ENCODE data around the gene IFNG-AS1. TPM values are rescaled to one million over a fixed set of nuclear protein-coding genes. Genes with fewer than 3 reads are reported as not detected.

The IFNG-AS1 gene
- polyA plus RNA-seq, 2 of the 4 experiments (the other 2 are of a cell fraction), result not detected

DNA sequence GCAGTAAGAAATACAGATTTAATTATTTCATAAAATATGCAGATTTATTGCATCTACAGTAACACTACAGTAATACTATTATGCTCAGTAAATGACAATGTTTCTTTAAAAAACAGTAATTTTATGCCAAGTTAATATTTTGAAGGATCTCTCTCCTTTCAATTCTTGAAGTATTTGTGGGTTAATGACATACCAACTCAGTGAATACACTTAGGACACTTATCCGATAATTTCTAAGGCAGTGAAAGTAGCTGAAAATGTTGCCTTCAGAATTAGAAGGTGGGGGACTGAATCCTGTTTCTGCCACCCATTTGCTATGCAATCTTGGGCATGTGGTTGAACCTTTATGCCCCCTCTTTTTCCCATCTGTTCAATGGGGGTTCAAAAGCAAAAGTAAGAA lies 24.8 kb upstream of the IFNG-AS1 start:
- no peak overlapping the region for H3K27ac ChIP-seq
- no peak for FAIRE-seq
- H3K4me3 ChIP-seq, result no peak overlapping the region
- no peaks in the 10 kb centered on the region for H3K4me1 ChIP-seq
- H3K9me3 ChIP-seq, result no peaks in the 10 kb centered on the region
- ChIA-PET CTCF (interaction anchor here (1.7 kb wide), 1 partner anchor 22 kb away, joined by 4 read pairs; no protein-coding TSS in a partner anchor), POLR2A (no interaction called here)
- no peak for TF ChIP-seq RNF2 (IDR thresholded peaks at IDR 0.05; ENCODE audit: borderline replicate concordance, low read depth)
- no peak for TF ChIP-seq KDM1A (IDR thresholded peaks at IDR 0.05; ENCODE audit: low read depth)
- TF ChIP-seq CEBPB (IDR thresholded peaks at IDR 0.05), result no peak
- TF ChIP-seq HOXA7 (CRISPR knock-in tag; IDR thresholded peaks at IDR 0.05), result no peak
- no peak for TF ChIP-seq NR3C1 (IDR thresholded peaks at IDR 0.05)
- H3K4me2 ChIP-seq, result no peak overlapping the region
- WGBS (ENCODE audit: missing lambda C conversion rate), result 78% methylated on average over 1 of the region's 1 CpG
- no peak for DNase-seq (ENCODE audit: low read depth in 1 of 2, low spot score in 1 of 2)
- no peak for ATAC-seq

DNA sequence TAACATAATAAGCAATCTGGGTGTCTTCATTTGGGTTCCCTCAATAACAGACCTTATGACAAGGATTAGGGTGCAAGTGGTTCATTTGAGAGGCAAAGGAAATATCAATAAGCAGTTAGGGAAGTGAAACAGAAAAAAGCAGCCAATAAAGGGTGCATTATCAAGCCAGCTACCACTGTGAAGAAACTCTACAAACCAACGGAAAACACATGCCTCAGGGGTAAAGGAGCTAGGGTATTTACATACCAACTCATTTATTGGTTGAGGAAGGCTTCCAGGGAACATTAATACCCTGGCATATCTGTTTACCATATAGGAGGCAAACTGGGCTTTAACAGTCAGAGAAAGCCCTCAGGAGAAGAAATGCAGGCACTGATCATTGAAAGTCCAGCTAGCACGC lies 22.7 kb upstream of the IFNG-AS1 start:
- Histone ChIP-seq H3K9me3 (no peaks in the 10 kb centered on the region), H3K4me2 (no peak overlapping the region), H3K27ac (no peak overlapping the region), H3K4me3 (no peak overlapping the region), H3K4me1 (no peaks in the 10 kb centered on the region)
- ChIA-PET POLR2A (no interaction called here), CTCF (interaction anchor here (0.6 to 1.5 kb wide), 4 partner anchors 9 to 195 kb away, joined by 3 to 4 read pairs (median 3); no protein-coding TSS in a partner anchor)
- ATAC-seq (no peak), FAIRE-seq (no peak), DNase-seq (ENCODE audit: low read depth in 1 of 2, low spot score in 1 of 2) (no peak)
- 5% methylated on average over 2 of the region's 2 CpGs for WGBS (ENCODE audit: missing lambda C conversion rate)
- no peak for TF ChIP-seq NPAS2 (CRISPR knock-in tag; IDR thresholded peaks at IDR 0.05; ENCODE audit: borderline replicate concordance)
- TF ChIP-seq JUNB (IDR thresholded peaks at IDR 0.05), result no peak
- no peak for TF ChIP-seq HOXB5 (CRISPR knock-in tag; IDR thresholded peaks at IDR 0.05)
- no peak for TF ChIP-seq CHD2 (IDR thresholded peaks at IDR 0.05; ENCODE audit: low read length, partially characterized antibody)
- TF ChIP-seq RNF2 (IDR thresholded peaks at IDR 0.05; ENCODE audit: borderline replicate concordance, low read depth), result no peak
- TF ChIP-seq CBX2 (IDR thresholded peaks at IDR 0.05; ENCODE audit: borderline replicate concordance, low read depth), result no peak
- no peak for TF ChIP-seq FOSL2 (IDR thresholded peaks at IDR 0.05)
- TF ChIP-seq FOSL2 (CRISPR knock-in tag; IDR thresholded peaks at IDR 0.05), result no peak
- TF ChIP-seq PHF8 (IDR thresholded peaks at IDR 0.05; ENCODE audit: borderline replicate concordance, low read depth), result no peak

DNA sequence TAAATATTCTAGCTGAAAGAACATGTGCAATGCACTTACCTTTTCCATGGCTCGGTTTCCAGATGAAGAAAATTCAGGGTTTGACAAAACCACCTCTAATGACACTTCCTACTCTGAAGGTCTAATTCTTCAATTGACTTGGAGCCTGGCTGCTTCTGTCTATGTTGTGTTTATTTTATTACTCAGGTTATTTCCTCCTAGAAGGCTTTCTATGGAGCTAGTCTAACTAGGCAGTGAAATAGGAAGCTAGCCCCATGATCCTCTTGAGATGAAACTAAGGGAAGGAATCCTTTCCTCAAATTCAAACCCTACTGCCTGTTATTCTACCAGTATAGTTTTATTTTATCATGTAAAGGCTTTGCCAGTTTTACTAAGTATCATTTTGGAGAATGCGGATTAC lies 20.9 kb upstream of the IFNG-AS1 start:
- no peaks in the 10 kb centered on the region for H3K4me1 ChIP-seq
- no peaks in the 10 kb centered on the region for H3K9me3 ChIP-seq
- DNase-seq (ENCODE audit: low read depth in 1 of 2, low spot score in 1 of 2) (no peak), ATAC-seq (no peak), FAIRE-seq (no peak)
- TF ChIP-seq, protein P1, sequence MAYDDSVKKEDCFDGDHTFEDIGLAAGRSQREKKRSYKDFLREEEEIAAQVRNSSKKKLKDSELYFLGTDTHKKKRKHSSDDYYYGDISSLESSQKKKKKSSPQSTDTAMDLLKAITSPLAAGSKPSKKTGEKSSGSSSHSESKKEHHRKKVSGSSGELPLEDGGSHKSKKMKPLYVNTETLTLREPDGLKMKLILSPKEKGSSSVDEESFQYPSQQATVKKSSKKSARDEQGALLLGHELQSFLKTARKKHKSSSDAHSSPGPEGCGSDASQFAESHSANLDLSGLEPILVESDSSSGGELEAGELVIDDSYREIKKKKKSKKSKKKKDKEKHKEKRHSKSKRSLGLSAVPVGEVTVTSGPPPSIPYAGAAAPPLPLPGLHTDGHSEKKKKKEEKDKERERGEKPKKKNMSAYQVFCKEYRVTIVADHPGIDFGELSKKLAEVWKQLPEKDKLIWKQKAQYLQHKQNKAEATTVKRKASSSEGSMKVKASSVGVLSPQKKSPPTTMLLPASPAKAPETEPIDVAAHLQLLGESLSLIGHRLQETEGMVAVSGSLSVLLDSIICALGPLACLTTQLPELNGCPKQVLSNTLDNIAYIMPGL (CRISPR knock-in tag; IDR thresholded peaks at IDR 0.05; ENCODE audit: borderline replicate concordance), result no peak
- TF ChIP-seq HDAC2 (IDR thresholded peaks at IDR 0.05), result no peak
- CTCF ChIA-PET, result interaction anchor here (1.6 kb wide), 1 partner anchor 17 kb away, joined by 4 read pairs; no protein-coding TSS in a partner anchor
- 49% methylated on average over 2 of the region's 2 CpGs for whole genome bisulfite sequencing (ENCODE audit: missing lambda C conversion rate)
- no peak overlapping the region for H3K27ac ChIP-seq
- no peak overlapping the region for H3K4me3 ChIP-seq
- no peak overlapping the region for H3K4me2 ChIP-seq
- POLR2A ChIA-PET, result no interaction called here

DNA sequence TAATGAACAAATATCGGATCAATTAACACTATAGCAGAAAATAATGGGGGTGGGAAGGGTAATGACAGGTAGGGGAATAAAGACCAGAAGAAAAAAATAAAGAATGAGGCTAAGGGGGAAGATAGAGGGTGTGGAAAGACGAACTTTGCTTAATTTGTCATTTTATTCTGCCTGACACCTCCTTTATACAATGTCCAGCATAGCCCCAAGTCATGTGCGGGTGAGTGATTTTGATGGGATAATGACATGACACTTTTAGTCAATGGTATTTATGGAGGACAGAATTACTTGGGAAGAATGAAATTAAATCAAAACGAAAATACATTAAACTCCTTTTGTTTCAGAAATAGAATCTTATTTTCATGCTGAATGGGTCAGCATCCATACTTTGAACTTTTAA lies 20.5 kb upstream of the IFNG-AS1 start:
- Histone ChIP-seq H3K9me3 (no peaks in the 10 kb centered on the region), H3K4me3 (no peak overlapping the region), H3K4me1 (no peaks in the 10 kb centered on the region), H3K27ac (no peak overlapping the region), H3K4me2 (no peak overlapping the region)
- CTCF ChIA-PET, result interaction anchor here (1.6 kb wide), 1 partner anchor 17 kb away, joined by 4 read pairs; no protein-coding TSS in a partner anchor
- TF ChIP-seq, protein P2, sequence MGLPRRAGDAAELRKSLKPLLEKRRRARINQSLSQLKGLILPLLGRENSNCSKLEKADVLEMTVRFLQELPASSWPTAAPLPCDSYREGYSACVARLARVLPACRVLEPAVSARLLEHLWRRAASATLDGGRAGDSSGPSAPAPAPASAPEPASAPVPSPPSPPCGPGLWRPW (IDR thresholded peaks at IDR 0.05), result no peak
- TF ChIP-seq NPAS2 (CRISPR knock-in tag; IDR thresholded peaks at IDR 0.05; ENCODE audit: borderline replicate concordance) (no peak), HOXB5 (CRISPR knock-in tag; IDR thresholded peaks at IDR 0.05) (no peak), RAD21 (conservative IDR thresholded peaks at IDR 0.05 in 1 of 2, IDR thresholded peaks at IDR 0.05 in 1 of 2) (no peak), RFX5 (IDR thresholded peaks at IDR 0.05) (no peak), FOSB (CRISPR knock-in tag; IDR thresholded peaks at IDR 0.05) (no peak)
- TF ChIP-seq, protein P1 (CRISPR knock-in tag; IDR thresholded peaks at IDR 0.05; ENCODE audit: borderline replicate concordance), result no peak
- ATAC-seq (no peak), FAIRE-seq (no peak), DNase-seq (ENCODE audit: low read depth in 1 of 2, low spot score in 1 of 2) (no peak)
- WGBS (ENCODE audit: missing lambda C conversion rate), result 39% methylated on average over 4 of the region's 4 CpGs
- POLR2A ChIA-PET, result no interaction called here
